ENCODE results near the gene TPRG1L. TPM values are rescaled to one million over a fixed set of nuclear protein-coding genes. Genes with fewer than 3 reads are reported as not detected.
A peak's percentile ranks its signal among the peaks of the same experiment; 100 is the strongest.

TPRG1L gene
- total RNA-seq, 1 experiment from 2014 or later: 13.7 TPM

DNA sequence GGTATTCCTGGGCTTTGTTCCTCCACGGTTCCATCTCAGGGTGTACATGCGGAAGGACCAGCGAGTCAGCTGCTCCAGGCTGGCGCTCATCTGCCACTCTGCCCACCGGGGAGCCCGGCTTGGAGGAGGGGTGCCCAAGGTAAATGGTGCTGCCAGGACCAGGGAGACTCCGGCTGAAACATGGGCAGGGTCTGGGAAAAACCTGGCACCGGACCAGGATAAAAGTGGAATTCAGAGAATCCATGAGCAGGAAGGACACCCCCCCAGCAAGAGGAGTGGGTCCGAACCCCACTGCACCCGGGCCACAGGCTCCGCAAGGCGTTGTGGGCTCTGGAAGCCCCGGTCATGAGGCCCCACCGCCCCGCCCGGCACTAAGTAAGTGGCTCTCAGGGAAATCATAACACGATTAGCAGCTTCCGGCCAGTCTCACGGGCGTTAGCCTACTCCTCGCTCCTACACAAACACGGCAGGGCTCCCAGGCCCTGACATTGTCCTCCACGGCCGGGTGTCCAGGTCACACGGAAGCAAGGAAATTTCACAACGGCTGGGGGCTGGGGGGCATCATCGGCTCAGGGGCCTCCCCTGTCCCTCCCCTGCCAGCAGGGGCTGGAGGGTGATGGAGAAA lies 34.6 kb upstream of the TPRG1L start:
- TF ChIP-seq, protein P1, sequence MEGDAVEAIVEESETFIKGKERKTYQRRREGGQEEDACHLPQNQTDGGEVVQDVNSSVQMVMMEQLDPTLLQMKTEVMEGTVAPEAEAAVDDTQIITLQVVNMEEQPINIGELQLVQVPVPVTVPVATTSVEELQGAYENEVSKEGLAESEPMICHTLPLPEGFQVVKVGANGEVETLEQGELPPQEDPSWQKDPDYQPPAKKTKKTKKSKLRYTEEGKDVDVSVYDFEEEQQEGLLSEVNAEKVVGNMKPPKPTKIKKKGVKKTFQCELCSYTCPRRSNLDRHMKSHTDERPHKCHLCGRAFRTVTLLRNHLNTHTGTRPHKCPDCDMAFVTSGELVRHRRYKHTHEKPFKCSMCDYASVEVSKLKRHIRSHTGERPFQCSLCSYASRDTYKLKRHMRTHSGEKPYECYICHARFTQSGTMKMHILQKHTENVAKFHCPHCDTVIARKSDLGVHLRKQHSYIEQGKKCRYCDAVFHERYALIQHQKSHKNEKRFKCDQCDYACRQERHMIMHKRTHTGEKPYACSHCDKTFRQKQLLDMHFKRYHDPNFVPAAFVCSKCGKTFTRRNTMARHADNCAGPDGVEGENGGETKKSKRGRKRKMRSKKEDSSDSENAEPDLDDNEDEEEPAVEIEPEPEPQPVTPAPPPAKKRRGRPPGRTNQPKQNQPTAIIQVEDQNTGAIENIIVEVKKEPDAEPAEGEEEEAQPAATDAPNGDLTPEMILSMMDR (conservative IDR thresholded peaks at IDR 0.05; ENCODE audit: low read depth, low read length): no peak
- TF ChIP-seq EZH2 (IDR thresholded peaks at IDR 0.05; ENCODE audit: borderline replicate concordance, low read depth, low read length, poor library complexity, severe bottlenecking): no peak
- BruUV-seq (replicated peaks): no TSS peak
- H3K4me1 ChIP-seq (ENCODE audit: insufficient read depth, low read length, poor library complexity, severe bottlenecking): peaks cover 6% of the 10 kb centered on the region
- intact Hi-C loops (cut with micrococcal nuclease; ENCODE audit: unreplicated experiment): no loop called here
- no peak overlapping the region for H3K4me3 ChIP-seq (ENCODE audit: low read depth, low read length, poor library complexity, severe bottlenecking)
- H3K9me3 ChIP-seq (ENCODE audit: low read depth, low read length, poor library complexity, severe bottlenecking): no peaks in the 10 kb centered on the region
- no peak for DNase-seq (ENCODE audit: low spot score)
- H3K27me3 ChIP-seq (replicated peaks; ENCODE audit: insufficient read depth, low read depth, low read length, poor library complexity): no peaks in the 10 kb centered on the region
- ChIA-PET POLR2A (ENCODE audit: low non-redundant PET) (no interaction called here), CTCF (no interaction called here)
- H3K27ac ChIP-seq (ENCODE audit: low read depth, low read length, poor library complexity, severe bottlenecking): no peak overlapping the region
- no peaks in the 10 kb centered on the region for H3K36me3 ChIP-seq (ENCODE audit: insufficient read depth, low read length, poor library complexity, severe bottlenecking)

DNA sequence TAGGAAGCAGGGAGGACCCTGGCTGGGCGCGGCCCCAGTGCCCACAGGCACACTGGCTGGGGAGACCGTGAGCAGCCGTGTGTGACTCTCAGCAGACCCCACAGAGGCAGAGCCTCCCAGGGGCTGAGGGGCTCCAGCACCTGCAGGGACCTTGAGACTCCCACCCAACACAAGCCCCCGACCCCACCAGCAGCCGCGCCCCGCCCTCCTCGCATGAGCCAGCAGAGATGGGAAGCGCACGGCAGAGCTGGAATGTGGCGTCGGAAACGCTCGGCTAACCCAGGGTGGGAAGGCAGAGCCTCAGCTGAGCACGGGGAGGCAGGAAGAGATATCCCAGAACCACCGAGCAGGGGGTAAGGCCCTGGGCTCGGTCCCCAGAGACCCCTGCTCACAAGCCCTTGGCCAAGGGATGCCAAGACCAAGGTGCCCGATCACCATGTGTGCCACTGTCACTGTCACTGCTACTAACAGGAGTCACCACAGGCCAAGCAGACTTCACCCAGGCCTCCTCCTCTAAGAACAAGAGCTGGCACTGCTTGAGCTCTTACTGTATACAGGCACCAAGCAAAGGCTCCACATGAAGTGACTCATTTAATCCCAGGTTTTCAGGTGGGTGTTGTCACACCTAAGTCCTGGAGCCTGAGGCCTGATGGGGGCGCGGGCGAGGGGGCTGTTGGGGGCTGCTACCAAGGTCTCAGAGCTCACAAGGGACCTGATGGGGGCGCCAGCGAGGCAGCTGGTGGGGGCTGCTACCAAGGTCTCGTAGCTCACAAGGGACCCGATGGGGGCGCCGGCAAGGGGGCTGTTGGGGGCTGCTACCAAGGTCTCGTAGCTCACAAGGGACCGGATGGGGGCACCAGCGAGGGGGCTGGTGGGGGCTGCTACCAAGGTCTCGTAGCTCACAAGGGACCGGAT lies 33.6 kb upstream of the TPRG1L start:
- no peaks in the 10 kb centered on the region for H3K9me3 ChIP-seq (ENCODE audit: low read depth, low read length, poor library complexity, severe bottlenecking)

DNA sequence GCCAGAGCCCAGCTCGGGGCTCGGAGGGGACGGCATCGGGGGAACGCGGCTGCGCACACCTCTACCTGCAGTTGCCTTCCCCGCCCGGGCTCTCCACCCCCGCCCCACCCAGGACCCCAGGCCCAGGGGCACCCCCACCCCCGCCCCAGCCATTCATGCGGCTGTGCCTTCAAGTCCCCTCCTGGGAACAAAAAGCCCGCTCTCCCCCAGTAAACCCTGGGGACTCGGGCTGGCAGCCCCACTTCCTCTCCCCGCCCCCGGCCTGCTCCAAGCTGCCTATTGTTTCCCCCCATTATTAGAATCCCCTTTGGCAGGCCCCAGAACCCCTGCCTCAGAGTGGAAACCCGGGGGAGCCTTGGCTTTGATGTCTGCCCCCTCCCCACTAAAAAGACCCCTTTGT lies 31.5 kb upstream of the TPRG1L start:
- Histone ChIP-seq H3K36me3 (ENCODE audit: insufficient read depth, low read length, poor library complexity, severe bottlenecking) (no peaks in the 10 kb centered on the region), H3K4me1 (ENCODE audit: insufficient read depth, low read length, poor library complexity, severe bottlenecking) (peaks cover 6% of the 10 kb centered on the region), H3K27ac (ENCODE audit: low read depth, low read length, poor library complexity, severe bottlenecking) (peak overlapping the region; percentile 44), H3K27me3 (replicated peaks; ENCODE audit: insufficient read depth, low read depth, low read length, poor library complexity) (no peaks in the 10 kb centered on the region), H3K4me3 (ENCODE audit: low read depth, low read length, poor library complexity, severe bottlenecking) (no peak overlapping the region), H3K9me3 (ENCODE audit: low read depth, low read length, poor library complexity, severe bottlenecking) (no peaks in the 10 kb centered on the region)
- intact Hi-C loops (cut with micrococcal nuclease; ENCODE audit: unreplicated experiment): no loop called here
- peak; percentile 30 for DNase-seq (ENCODE audit: low spot score)
- no peak for TF ChIP-seq EZH2 (IDR thresholded peaks at IDR 0.05; ENCODE audit: borderline replicate concordance, low read depth, low read length, poor library complexity, severe bottlenecking)
- TF ChIP-seq, protein P1 (conservative IDR thresholded peaks at IDR 0.05; ENCODE audit: low read depth, low read length): no peak
- BruUV-seq (replicated peaks): no TSS peak
- CTCF ChIA-PET: no interaction called here
- POLR2A ChIA-PET (ENCODE audit: low non-redundant PET): no interaction called here

More for the DNA sequence above, 33.6 kb upstream of the TPRG1L start:
- no peak overlapping the region for H3K4me3 ChIP-seq (ENCODE audit: low read depth, low read length, poor library complexity, severe bottlenecking)
- ChIA-PET POLR2A (ENCODE audit: low non-redundant PET) (no interaction called here), CTCF (no interaction called here)
- DNase-seq (ENCODE audit: low spot score): no peak
- intact Hi-C loops (cut with micrococcal nuclease; ENCODE audit: unreplicated experiment): no loop called here
- BruUV-seq (replicated peaks): no TSS peak
- H3K36me3 ChIP-seq (ENCODE audit: insufficient read depth, low read length, poor library complexity, severe bottlenecking): no peaks in the 10 kb centered on the region
- H3K27me3 ChIP-seq (replicated peaks; ENCODE audit: insufficient read depth, low read depth, low read length, poor library complexity): no peaks in the 10 kb centered on the region
- TF ChIP-seq, protein P1 (conservative IDR thresholded peaks at IDR 0.05; ENCODE audit: low read depth, low read length): peak; percentile 41
- TF ChIP-seq EZH2 (IDR thresholded peaks at IDR 0.05; ENCODE audit: borderline replicate concordance, low read depth, low read length, poor library complexity, severe bottlenecking): no peak
- H3K4me1 ChIP-seq (ENCODE audit: insufficient read depth, low read length, poor library complexity, severe bottlenecking): peaks cover 6% of the 10 kb centered on the region
- H3K27ac ChIP-seq (ENCODE audit: low read depth, low read length, poor library complexity, severe bottlenecking): no peak overlapping the region
